Activated naive CD4-positive, alpha-beta T cell treated with anti-CD3 and anti-CD28 coated beads, Interleukin-2, amount 10 ng/mL, durations not matched to agents 5 hours and 36 hours (primary cell): ENCODE data around the gene PTEN. TPM values are rescaled to one million over a fixed set of nuclear protein-coding genes. Genes with fewer than 3 reads are reported as not detected.

Source experiments
- total RNA-seq, 2 experiments: library from RNA; stranded (reverse); gene quantifications; one replicate each; pipeline ENCODE4 v1.2.3, GENCODE V29; 2021

The PTEN gene
- total RNA-seq = 10 to 100 TPM; 75.5 to 83.1 TPM

GRCh38 chr10:87863053-87863943, at the start of gene PTEN, which contains the start of gene KLLN:
Gene PTEN, plus strand, starts transcription at chr10:87863625. Its CDS starts 845 bp downstream, at chr10:87864470.
Gene KLLN, minus strand, starts transcription at chr10:87863533. Its CDS starts 1,046 bp downstream, at chr10:87862487.

GRCh38 chr10:87817609-87818504, 45.6 kb upstream of the PTEN start, which contains the start of gene ATAD1:
Gene ATAD1, minus strand, starts transcription at chr10:87818226. Its CDS starts 3,627 bp downstream, at chr10:87814599.

Other genes with a start within 250 kb of the PTEN start
- under 1 TPM in 1 of 2 experiments, not detected in 1; 0.24 TPM for gene PAPSS2, start 203.7 kb upstream of the PTEN start, total RNA-seq
- gene ATAD1, start 45.4 kb upstream of the PTEN start, total RNA-seq = 10 to 100 TPM; 42.2 to 42.7 TPM
- under 1 TPM; 0.70 to 0.71 TPM for gene KLLN, start 92 bp upstream of the PTEN start, total RNA-seq